ENCODE results near the gene PRKAG2.
A peak's percentile ranks its signal among the peaks of the same experiment; 100 is the strongest.

Gene PRKAG2

DNA sequence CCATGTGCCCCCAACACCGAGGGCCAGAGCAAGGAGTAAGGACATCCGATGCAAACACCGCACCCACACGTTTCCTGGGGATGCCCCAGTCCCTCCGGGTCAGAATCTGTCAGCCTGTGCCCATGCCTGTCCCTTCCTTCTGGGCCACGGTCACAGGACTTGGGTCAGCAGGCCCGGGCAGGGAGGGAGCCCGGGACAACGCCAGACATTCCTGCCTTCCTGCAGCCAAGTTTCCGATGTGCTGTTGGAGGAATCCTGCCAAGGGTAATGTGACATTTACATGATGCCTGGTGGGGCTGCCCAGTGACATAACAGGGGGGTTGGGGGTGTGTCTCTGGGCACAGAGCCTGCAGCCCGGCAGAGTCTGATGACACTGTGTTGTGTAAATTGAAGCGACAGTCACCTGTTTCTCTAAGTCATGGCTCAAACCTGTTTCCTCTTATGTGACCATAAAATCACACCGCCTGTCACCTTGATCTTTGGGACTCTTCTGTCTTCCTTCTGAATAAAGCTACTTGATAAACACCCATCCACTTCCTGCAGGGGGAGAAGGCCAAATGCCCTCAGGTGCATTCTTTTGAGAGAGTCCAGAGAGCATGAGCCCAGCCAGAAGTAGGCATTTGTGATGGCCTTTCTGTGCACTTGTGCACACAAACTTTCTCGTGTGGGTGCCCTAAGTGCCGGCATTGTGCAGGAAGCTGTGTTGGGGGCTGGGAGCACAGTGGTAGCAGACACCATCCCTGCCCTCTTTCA lies 181.9 kb downstream of the PRKAG2 start:
- no peak for DNase-seq (ENCODE audit: low read depth)

DNA sequence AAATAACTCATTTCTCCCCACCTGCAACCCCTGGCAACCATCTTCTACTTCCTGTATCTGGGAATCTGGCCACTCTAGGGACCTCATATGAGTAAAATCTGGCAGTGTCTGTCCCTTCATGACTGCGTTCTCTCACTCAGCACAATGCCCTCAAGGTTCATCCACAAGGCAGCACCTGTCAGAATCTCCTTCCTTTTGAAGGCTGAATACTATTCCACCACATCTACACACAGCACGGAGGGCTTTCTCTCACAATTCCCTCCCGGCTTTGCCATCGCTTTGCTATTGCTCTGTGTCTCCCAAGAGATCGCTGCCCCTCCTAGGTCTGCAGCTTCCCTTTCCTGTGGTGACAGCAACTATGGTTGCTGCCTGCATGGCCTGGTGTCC lies 182.5 kb downstream of the PRKAG2 start:
- no peak for DNase-seq (ENCODE audit: low read depth)

DNA sequence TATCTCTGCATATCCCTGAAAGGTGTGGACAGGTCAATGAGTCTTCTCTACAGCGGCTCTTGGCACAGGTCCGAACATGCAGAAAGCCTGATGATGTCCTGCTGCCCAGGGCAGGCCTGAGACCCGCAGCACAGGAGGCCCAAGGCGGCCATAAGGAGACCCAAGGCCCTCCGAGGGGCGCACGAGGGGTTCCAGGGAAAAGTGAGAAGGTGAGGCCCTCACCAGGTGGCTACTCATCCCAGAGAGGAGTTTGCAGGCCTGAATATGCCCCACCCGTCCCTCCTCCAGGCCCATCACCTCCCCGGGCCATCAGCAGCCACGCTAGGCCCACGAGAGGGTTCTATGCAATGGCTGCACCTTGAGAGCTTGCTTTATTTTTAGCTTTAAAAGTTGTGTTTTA lies 183.8 kb downstream of the PRKAG2 start:
- no peak for DNase-seq (ENCODE audit: low read depth)

DNA sequence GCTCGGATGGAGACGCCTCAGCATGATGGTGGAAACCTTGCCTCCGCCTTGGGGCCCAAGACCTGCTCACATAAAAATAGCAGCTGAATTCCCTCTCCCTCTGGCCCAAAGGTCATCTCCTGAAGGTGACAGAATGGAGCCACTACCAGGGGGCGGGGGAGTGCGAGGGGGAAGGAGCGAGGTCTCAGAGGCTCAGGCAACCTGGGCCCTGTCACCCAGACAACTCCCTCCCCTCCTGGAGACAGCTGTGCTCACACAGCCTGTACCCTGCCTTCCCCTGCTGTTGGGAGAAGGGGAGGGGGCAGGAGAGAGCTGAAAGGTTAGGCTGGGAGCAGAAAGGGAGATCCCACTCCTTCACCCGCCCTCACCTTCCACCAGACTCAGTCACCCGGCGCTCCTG lies 184.2 kb downstream of the PRKAG2 start:
- DNase-seq (ENCODE audit: low read depth): no peak

DNA sequence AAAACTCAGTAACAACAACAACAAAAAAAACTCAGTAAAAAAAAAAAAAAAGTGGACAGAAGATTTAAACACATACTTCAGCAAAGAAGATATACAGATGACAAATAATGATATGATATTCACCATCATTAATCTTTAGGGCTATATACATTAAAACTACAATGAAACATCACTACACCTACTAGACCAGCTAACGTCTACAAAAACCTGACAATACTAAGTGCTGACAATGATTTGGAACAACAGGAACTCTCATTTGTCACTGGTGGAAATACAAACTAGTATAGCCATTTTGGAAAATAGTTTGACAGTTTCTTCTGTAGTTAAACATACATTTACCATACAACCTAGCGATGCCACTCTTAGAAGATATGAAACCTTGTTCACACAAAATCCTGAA lies 185.5 kb downstream of the PRKAG2 start:
- DNase-seq (ENCODE audit: low read depth): no peak

DNA sequence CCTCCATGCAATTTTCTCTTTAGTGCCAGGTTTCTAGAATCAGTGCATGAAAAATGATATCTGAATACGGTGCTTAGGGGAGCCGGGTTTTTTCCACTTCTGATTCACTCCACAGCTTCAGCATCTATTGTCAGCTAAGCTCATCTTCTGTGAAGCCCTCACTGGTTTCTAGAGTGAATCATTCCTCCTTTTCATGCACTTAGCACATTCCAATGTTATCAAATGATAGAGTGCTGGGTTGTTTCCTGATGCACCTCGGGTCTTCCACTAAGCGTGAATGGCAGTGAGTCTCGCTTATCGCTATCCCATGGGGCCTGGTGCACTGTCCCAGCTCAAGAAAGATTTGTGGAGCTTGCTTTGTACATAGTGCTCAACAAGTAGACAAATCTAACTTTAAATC lies 186.3 kb downstream of the PRKAG2 start:
- no peak for DNase-seq (ENCODE audit: low read depth)

DNA sequence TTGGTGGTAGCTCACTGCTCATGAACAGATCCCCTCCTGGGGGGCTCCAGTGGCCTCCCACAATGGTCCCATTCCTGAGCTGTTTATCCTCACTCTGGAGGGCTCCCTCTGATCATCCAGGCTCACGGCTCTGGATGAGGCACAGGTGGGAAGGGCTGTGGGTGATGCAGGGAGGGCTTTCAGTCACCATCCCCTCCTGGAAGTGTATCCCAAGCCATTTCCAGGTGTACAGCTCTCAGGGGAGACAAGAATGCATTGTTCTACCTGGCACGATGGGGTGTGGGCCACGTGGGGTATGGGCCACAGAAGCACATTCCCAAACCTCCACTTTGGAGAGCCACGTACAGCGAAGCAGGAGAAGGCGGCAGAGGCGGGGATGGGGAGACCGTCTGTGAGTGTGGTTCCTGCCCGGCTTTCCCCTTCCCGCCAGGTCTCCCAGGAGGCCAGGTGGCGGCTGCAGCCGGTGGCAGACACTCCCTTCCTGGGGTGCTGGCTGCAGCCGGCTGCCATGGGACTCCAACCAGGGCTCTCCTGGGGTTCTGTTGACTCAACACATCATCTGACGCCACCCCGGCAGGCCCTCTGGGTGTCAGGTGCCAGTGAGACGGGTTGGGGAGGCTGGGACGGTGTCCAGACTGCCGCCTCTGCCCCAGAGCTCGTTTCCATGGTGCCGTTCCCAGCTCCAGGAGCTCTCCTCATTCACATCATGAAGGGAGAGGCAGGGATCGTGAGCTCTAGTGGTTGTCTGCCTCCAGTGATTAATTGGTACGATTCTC lies 187.5 kb downstream of the PRKAG2 start:
- DNase-seq (ENCODE audit: low read depth): no peak

DNA sequence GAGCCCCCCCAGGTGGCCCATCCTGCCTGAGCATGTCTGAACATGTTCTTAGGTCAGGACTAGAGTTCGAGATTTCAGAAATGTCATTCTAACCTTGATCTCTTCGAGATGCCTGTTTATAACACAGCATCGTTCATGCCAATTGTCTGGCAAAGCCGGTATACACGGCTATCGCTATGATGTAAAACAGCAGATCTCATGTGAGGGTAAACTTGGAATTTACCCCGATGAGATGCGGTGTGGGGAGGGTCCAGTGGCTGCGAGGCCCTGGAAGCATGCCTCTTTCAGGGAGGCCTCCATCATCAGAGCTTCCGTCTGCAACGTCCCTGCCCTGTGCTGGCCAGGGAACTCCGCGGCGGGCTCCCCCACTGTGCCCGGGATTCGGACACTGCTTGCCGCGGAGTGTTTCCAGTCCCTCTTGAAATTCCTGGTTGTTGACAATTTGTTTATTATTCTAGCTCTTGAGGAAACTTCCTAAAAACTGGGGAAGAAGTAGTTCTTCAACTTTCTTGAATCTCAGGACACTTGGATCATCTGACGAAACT lies 188.6 kb downstream of the PRKAG2 start:
- DNase-seq (ENCODE audit: low read depth): no peak

DNA sequence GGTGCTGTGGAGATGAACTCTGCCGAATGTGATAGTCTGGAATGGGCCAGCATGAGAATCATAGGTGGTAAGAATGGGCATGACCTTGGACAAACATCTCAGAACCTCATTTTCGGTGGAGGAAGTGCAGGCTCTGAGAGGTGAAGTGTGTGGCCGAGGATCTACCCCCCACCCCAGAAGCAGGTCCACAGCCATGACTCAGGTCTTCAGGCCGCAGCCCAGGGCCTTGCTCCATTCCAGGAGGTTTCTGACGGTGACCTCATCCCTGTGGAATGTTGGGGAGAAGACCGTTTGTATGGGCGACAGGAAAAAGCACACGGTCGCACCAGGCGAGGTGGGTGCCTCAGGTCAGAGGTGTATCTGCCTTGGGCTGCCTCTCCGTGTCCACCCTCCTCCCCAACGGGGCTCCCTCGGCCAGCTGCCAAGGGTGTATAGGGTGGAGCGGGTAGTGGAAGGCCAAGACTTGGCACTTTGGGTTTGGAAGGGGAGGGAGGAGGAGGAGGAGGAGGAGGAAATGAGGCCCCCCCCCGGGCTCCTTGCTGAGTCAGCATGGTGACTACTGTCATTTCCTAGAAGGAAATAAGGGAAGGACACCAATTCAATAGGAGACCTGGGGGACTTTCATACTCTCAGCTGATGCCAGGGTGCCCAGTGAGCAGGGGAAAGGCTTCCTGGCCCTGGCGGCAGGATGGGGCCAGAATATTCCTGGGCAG lies 189.2 kb downstream of the PRKAG2 start:
- peak; percentile 90 for DNase-seq (ENCODE audit: low read depth)

DNA sequence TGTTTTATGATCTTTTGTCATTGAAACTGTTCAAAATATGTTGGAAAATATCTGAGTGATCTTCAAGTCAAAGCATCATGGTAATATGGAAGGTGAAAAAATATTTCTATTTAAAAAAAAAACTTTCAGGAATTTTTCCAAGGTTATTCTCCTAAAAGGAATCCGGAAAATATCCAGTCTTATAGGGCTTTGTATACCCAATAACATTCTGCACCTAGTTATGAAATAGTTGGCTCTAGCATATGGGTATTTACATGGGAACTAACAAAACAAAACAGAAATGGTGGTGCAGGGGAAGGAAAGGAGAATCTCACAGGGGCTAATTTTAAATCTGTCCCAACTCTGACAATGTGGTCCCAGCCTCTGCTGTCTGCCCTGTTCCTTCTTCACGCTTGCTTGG lies 190.1 kb downstream of the PRKAG2 start:
- no peak for DNase-seq (ENCODE audit: low read depth)

DNA sequence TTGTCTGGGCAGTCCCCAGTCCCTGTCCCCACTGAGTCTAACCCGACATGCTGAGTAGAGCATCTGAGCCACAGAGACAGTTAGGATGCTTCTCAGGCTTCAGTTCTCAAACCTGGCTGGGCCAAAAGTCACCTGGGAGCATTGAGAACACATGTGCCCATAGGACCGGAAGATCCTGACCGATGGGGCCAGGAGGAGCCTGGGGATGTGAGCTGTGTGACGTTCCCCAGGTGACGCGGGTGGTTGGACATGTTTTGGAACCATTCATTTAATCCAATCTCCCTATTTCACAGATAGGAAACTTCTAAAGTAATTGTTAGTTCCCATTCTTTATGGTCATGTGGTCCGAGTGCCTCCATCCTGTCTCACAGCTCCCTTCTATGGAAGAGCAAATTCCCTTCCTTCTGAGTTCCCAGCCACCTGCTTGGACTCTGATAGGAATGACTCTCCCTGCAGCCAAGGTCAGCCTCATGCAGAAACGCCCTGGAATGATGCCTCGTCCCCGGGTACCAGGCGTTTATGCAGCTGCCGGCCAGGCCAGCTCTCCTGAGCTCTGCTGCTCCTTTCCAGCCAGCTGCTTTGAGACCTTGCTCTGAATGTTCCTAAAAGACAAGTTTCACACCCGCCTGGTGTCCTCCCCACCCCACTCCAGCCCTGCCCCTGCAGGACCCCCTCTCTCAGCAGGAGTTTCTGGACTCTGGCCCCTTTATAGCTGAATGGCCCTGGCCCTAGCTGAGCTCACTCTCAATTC lies 190.7 kb downstream of the PRKAG2 start:
- no peak for DNase-seq (ENCODE audit: low read depth)

DNA sequence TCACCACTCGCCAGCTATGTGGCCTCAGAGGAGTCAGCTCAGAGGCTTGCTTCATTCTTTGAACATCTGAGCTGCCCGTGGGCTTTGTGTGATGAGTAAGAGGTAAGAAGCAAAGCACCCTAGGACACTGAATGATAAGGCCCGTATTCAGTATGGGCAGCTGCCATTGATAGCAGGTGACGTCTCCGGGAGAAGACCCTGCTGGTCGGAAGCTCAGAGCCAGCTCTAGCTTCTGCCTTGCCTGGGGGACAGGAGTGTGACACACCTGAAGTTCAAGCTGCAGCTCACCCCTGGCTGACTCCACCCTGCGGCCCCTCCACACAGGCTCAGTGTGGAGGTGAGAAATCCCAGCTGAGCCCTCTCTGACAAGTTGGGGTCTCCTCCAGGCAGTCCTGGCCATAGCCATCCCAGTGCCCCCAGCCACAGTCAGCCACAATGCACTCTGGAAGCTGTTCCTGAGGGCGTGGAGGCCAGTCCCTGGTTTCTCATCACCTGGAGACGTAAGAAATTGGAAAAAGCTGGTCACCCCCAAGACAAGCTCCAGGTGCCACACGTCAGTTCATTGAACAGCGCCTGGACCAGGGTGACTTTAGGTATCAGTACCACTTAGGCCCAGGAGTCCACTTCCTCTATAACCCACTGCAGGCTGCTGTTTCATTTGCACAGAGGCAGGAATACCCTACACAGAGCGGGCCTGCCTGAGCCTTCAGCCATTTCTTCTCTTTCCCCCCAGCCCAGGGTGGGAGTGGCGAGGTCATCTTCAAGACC lies 192.3 kb downstream of the PRKAG2 start:
- DNase-seq (ENCODE audit: low read depth): no peak

DNA sequence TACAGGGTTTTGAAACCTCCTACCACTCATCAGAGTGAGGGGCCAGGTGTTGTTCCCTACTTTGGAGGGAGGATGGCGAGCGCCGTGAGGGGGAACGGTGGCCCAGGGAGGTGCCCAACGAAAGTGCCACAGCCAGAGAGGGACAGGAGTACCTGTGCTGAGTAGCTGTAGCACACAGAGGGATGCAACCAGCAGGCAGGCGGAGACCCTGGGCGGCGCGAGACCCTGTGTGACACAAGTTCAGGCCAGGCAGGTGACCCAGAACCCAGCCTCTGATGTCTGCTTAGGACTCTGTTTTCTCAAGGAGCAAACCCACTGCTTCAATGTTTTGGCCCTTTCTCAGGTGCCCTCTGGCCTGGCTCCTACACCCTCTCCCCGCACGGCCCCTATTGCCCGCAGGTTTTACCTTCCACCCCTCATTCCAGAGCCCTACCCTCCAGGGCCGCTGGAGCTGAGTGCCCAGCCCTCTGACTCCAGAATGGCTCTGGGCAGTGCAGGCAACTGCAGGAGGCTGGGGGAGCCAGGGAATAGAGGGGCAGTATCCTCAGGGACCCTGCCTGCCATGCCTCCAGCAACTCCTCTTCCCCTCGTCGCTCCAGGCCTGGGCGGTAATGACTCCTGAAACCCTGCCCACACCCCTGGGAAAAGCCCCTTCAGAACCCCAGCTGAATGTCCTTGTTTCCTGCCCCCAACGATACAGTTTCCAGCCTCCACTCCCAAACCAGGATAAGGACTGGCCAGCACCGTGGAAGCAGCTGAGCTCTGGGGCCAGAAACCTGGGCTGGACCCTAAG lies 193.1 kb downstream of the PRKAG2 start:
- DNase-seq (ENCODE audit: low read depth): no peak

DNA sequence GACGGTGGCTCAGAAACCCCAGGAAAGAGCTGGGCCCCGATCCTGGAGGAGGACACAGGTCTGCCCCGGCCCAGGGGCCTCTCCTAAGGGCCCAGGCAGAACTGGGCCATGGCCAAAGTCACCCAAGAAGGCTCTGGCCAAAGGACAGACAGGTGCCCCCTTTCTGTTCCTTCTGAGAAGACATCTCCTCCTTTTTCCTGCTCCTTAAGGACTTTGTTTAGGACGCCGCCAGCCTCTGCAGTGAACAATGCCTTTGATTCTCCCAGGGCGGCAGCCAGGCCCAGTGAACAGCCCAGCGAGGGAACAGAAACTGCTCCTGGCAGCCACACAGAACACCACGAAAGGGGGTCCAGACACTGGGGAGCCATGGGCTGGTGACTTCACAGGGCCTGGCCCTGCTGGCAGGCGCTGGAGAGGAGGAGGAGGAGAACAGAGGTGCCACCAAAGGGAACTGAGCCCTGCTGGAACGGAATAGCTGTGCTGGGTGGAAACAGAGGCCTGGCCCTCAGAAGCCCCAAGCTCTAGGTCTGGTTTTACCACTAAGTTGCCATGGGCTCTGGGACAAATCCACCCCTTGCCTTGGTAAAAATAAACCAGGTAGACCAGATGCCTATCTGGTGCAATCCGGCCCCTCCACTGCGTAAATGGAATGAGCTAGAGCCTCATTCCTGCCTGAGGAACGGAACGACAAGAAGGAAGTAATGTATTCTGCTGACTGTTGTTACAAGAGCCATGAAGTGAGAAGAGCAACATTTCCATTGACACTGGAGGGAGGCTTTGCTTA lies 193.9 kb downstream of the PRKAG2 start:
- DNase-seq (ENCODE audit: low read depth): no peak

DNA sequence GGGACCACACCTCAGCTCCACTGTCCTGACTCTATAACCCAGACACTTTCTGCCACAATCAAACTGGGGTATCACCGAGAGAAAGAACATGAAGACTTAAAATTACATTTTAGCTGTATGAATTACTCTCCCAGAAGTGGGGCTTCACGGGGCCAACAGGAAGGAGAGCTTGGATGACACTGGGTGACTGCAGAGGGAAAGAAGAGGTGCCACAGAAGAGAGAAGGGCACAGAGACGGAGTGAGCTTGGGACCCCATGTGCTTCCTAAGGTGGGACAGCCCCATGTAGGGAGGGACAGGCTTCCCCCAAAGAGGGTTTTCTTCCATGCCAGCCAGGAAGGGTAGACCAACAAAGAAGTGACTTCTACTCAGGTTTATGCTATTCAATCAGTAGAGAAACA lies 195.2 kb downstream of the PRKAG2 start:
- no peak for DNase-seq (ENCODE audit: low read depth)

DNA sequence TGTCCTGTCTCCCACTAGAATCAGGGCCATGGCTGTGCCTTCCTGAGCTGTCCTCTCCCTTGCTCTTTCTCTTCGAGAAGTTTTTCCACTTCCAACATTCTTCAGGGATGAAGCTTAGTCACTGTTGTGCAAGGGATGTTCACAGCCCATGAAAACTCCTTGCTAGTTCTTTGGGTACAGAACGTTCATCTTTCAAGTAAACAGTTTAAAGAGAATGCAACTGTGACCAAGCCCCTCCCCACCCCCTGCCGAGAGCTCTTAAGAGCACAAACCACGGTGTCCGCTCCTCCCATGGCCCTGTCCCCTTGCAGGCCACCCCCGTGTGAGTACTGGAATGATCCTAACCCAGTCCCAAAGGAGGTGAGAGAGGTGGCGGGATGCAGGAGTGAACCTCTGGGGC lies 196.1 kb downstream of the PRKAG2 start:
- no peak for DNase-seq (ENCODE audit: low read depth)

DNA sequence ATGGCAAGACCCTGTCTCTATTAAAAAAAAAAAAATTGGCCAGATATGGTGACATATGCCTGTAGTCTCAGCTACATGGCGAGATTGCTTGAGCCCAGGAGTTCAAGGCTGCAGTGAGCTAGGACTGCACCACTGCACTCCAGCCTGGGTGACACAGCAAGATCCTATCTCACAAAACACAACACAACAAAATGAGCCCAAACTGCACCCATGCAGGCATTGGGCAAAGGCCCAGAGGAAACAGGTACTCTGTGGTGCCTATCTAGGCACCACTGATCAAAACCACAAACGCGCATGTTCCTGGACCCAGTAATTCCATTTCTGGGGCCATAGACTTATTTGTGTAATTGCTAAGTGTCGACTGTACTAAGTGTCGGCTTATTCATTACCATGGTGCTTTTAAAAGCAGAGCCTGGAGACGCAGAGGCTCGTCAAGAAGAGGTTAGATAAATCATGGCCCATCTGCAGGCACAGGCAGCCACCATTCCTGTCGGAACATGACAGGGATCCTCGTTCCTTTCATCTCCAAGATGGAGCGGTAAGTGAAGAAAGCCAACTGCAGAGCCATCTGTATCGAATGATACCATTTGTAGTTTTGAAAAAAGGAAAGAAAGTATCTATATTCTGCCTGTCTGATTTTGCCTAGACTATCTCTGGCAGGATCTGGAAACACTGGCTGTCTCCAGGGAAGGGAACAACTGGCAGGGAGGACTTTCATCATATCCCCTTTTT lies 196.9 kb downstream of the PRKAG2 start:
- no peak for DNase-seq (ENCODE audit: low read depth)

DNA sequence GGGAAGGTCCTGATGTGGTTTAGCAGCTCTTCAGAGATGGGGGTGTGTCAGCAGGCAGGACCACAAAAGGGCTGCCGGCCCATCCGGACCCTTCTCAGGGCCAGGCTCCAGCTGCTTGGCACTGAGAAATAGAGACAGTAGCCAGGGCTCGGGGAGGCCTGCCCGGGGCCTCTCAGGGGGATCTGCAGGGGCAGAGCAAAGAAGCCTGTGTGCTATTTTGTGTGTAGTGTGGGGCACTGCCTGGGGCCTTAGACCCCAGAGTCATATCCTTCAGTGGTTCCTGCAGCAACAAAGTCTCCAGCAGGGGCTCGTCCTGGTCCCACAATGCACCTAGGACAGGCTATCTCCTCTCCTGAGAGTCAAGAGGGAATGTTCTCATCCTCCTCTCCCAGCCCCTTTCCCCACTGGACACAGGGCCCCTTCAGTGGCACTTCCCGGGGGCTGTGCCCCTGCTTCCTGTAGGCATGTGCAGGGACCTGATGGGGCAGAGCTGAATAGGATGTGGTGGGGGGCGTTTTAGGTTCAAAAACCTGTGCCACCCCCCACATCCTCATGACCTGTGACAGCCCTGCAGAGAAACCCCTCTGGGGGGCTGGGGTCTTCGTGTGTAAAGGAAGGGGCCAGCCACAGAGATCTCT lies 197.7 kb downstream of the PRKAG2 start:
- DNase-seq (ENCODE audit: low read depth): no peak

DNA sequence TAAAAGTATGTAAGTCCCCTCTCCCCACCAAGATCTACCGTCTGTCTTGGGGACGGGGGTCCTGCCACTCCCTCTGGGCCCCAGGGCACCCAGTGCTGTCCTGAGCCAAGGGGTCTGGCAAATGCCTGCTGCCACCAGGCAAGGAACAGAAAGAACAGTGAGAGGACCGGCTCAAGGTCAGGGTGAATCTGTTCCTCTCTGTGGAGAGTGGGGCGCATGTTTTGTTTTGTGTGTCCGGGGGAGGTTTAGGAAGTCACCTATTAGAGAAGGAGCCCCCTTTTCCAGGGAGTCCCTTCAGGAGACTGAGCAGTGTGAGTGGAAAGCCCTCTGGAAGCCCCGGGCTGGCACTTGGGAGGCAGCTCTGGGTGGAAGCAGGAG lies 198.7 kb downstream of the PRKAG2 start:
- DNase-seq (ENCODE audit: low read depth): no peak

Measured in GM04504 (cell line).